GM19324 (cell line): ENCODE measurements around the gene ECPAS.
"Not testable (repeated sequence)": the region's sequence is repeated elsewhere in the genome, so short reads cannot be mapped to it uniquely, and the experiment has no call there.

ENCODE experiments used
- ATAC-seq: cut with Tn5 transposase; IDR thresholded peaks from one replicate; pipeline ENCODE4 v1.9.1; 2021; ENCODE audit warnings: mild to moderate bottlenecking, moderate library complexity; ENCODE audit not compliant: unreplicated experiment, low FRiP score

ECPAS gene

DNA sequence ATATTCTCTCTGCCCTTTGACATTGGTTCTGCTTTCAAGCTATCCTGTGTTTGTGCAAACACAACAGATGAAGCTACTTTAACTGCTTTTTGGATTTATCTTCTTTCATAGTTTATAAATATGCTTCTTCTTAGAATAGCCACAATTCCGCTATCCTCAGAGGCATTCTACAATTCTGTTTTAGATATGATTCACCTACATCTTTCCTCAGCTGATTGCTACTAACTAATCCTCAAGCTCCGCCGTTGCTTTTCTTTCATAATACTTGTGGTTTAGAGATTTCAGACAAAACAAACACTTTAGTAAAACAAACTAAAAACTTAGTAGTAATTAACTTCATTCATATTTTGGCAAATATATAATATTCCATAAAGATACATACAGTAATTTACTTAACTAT is 52.5 kb downstream of the ECPAS start:
- ATAC-seq: no peak

DNA sequence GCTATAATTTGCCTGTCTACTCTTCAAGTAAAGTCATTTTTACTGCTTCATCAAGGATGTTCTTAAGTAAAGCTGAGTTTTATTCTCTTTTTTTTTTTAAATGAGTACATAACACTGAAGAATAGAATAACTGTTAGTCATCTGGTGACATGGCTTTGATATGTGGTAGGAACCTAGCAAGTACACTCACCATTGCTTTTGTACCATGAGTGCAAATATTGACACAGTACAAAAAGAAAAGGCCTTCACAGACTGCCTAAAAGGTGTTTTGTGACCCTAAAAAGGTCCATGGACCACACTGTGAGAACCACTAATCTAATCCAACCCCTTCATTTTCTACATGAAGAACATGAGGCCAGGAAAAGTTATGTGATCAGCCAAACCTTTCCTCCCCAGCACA is 55.0 kb downstream of the ECPAS start:
- no peak for ATAC-seq

DNA sequence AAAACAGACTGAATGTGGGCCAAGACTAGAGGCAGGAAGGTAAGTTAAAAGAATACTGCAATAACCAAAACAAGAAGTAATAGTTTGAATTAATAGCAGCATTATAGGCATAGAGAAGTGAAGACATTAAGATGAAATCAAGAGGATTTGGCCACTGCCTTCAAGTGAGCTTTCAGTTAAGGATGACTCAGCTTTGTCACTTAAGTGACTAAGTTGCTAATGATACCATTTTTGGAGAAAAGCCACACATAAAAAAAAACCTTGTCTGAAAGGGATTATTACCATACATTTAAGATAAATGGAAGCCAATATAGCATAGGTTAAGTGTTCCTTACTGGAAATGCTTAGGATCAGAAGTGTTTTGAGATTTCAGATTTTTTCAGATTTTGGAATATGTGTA is 57.0 kb downstream of the ECPAS start:
- no peak for ATAC-seq

- ATAC-seq: no peak
These were observed 60.8 kb downstream of the ECPAS start for GRCh38 chr9:111423389-111423788.

DNA sequence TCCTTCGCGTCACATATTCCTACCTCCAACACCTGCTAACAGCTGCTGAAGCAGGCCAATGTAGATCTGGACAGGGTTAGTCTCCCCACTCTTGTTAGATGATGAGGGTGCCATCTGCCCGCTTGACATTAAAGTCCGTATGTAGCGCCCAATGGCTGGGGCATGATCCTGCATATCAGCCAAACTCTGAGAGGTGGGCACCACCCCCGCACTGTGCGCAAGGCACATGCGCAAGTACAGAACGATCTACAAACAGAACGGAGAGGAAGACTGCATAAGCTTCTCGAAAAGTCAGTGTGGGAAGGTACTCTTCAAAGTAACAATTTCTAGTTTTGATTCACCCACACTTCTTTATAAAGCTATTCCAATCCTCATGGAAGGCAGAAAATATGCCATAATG is 69.8 kb downstream of the ECPAS start:
- ATAC-seq: no peak

DNA sequence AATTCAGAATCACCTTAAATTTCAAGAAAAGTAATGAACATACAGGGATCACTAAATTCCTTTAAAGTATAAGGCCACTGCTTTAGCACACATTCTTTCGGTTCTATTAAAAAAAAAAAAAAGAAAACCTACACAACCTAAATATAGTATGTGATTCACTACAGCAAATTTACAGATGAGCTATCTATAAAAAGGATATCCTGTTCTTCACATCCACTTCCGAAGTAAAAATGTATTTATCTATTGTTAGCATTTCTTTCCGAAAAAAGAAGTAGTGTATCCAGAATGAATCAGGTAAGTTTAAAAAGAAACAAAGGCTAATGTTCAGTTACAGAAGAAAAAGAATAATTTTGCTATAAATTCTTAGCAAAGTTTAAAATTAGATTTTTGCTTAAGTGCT is 70.2 kb downstream of the ECPAS start:
- no peak for ATAC-seq

GRCh38 chr9:111412280-111412679 is 71.9 kb downstream of the ECPAS start:
- ATAC-seq: no peak

- no peak for ATAC-seq
These were observed 72.9 kb downstream of the ECPAS start for GRCh38 chr9:111411266-111411665.

GRCh38 chr9:111407813-111408212 is 76.4 kb downstream of the ECPAS start:
- ATAC-seq: no peak

- no peak for ATAC-seq
These were observed 78.5 kb downstream of the ECPAS start for GRCh38 chr9:111405701-111406100.

- not testable (repeated sequence) for ATAC-seq
These were observed 82.7 kb downstream of the ECPAS start for GRCh38 chr9:111401486-111401885.

- ATAC-seq: no peak
These were observed 83.7 kb downstream of the ECPAS start for GRCh38 chr9:111400564-111400898.

GRCh38 chr9:111399772-111400563 is 84.2 kb downstream of the ECPAS start:
- no peak for ATAC-seq

- no peak for ATAC-seq
These were observed 84.9 kb downstream of the ECPAS start for GRCh38 chr9:111399211-111399739.

GRCh38 chr9:111393971-111394370 is 90.2 kb downstream of the ECPAS start:
- no peak for ATAC-seq

GRCh38 chr9:111389406-111389805 is 94.8 kb downstream of the ECPAS start:
- ATAC-seq: no peak

DNA sequence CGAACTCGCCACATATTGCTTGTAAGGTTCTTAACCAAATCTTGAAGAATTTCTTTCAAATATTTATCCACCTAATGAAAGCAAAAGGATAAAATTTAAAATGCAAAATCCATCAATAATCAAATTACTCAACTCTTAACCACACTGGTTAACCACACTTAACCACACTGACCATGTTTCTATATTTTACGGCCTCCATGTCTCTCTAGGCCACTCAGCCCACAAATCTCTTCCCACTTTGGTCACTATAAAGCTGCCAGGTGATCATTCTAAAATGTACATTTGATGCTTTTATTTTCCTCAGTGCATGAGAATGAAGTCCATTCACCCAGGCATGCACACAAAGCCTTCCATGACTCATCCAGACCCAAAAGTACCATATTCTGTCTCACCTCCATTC is 97.8 kb downstream of the ECPAS start:
- no peak for ATAC-seq

DNA sequence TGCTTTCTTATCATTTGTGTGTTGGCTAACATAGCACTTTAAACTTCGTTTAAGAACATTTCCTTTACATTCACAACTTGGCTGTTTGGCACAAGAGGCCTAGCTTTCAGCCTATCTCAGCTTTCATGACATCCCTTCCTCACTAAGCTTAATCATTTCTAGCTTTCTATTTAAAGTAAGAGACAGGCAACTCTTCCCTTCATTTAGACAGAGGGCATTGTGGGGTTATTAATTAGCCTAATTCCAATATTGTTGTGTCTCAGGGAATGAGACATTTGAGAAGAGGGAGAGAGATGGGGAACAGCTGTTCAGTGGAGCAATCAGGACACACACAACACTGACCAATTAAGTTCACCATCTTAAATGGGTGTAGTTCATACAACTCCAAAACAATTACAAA is 103.2 kb downstream of the ECPAS start:
- ATAC-seq: no peak

DNA sequence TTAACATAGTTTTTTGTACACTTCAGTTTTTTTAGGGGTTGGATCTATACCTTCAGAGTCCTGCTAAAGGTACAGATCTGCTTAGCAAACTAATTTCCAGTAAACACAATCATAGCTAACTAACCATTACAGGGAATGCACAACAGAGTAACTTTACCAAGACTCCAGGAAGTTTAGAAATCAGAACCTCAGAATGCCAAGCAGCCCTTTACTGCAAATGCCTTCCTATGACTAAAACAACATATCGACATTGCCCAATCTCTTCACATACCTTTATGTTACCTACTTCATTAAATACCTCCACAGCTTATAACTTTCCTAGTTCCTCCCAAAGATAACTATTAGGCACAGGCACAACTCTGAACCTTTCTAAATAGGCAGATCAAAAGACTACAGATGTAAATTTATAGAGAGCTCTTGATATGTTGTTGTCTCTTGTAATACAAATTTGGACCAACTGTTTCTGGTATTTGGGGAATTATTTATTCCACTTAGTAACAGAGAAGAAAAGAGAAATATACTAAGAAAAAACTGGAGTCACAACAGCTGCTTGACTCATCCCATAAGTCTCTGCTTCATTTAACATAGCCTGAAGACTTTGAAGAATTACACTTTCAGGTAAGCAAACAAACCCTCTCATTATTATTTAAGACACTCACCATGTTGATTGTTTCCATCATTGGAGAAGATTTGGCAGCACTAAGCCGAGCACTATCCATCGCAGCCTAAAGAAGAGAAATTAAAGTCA is 108.2 kb downstream of the ECPAS start:
- no peak for ATAC-seq

- ATAC-seq: no peak
These were observed 109.1 kb downstream of the ECPAS start for GRCh38 chr9:111375062-111375461.

- no peak for ATAC-seq
These were observed 111.9 kb downstream of the ECPAS start for GRCh38 chr9:111372297-111372696.

DNA sequence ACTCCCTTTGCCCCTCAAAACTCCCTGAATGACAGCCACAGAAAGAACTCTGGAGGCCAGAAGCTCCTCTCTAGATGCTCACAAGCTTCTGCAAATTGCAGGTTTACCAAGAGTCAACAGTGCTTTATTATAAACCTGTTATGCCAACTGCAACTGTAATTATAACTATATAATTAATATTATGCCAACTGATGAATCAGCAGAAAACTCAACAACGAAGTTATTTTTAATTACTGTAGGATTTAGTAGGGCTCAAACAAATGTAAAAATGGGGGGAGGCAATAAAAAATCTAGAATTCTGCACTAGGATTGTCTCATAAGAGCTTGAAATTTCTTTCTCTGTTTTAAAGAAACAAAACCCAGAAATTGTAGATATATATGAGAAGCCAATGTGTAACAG is 117.2 kb downstream of the ECPAS start:
- no peak for ATAC-seq
